ENCODE measurements around the gene PRXL2C. TPM values are rescaled to one million over a fixed set of nuclear protein-coding genes. Genes with fewer than 3 reads are reported as not detected.

The PRXL2C gene
- polyA plus RNA-seq, 1 of the 3 experiments (the other 2 are of a cell fraction) = 8.4 TPM

GRCh38 chr9:96605328-96605727, 49.8 kb downstream of the PRXL2C start:
- Histone ChIP-seq H3K9ac (no peak overlapping the region), H3K4me2 (no peak overlapping the region), H3F3A (replicated peaks; ENCODE audit: insufficient read depth) (no peaks in the 10 kb centered on the region), H3K79me2 (ENCODE audit: insufficient read depth) (peaks cover 43% of the 10 kb centered on the region), H3K4me3 (ENCODE audit: low read depth in 2 of 2, low read length in 1 of 2) (no peak overlapping the region), H4K20me1 (ENCODE audit: insufficient read depth) (no peaks in the 10 kb centered on the region), H3K9me3 (no peaks in the 10 kb centered on the region), H3K27ac (ENCODE audit: low read depth in 2 of 2, low read length in 1 of 2) (no peak overlapping the region), H2AFZ (ENCODE audit: low read depth) (no peak overlapping the region), H3K27me3 (ENCODE audit: insufficient read depth) (no peaks in the 10 kb centered on the region), H3K9me2 (no peaks in the 10 kb centered on the region), H3K36me3 (replicated peaks in 1 of 2; ENCODE audit: control insufficient read depth in 1 of 2, insufficient read depth in 2 of 2, low read length in 1 of 2) (no peaks in the 10 kb centered on the region), H3K4me1 (ENCODE audit: control insufficient read depth in 1 of 2, insufficient read depth in 2 of 2, low read depth in 1 of 2, low read length in 1 of 2) (peaks cover 0 to 10% of the 10 kb centered on the region in 2 experiments; a peak in 2 of 4 replicates)
- no peak for DNase-seq
- ChIA-PET POLR2A (no interaction called here), CTCF (no interaction called here)
- WGBS (ENCODE audit: low lambda C conversion rate) = 98% methylated on average over 3 of the region's 3 CpGs
- TF ChIP-seq FOXM1 (IDR thresholded peaks at IDR 0.05; ENCODE audit: low read depth) (no peak), PBX3 (IDR thresholded peaks at IDR 0.05) (no peak), EP300 (IDR thresholded peaks at IDR 0.05; ENCODE audit: borderline replicate concordance in 1 of 2, low read depth in 1 of 2, low read length in 1 of 2) (no peak), TAF1 (IDR thresholded peaks at IDR 0.05; ENCODE audit: borderline replicate concordance, low read depth, low read length) (no peak), RFX5 (IDR thresholded peaks at IDR 0.05; ENCODE audit: low read length) (no peak), POLR2AphosphoS5 (IDR thresholded peaks at IDR 0.05; ENCODE audit: low read depth, low read length) (no peak), EZH2phosphoT487 (IDR thresholded peaks at IDR 0.05; ENCODE audit: borderline replicate concordance, low read depth) (no peak), CTCF (IDR thresholded peaks at IDR 0.05) (no peak), USF2 (IDR thresholded peaks at IDR 0.05; ENCODE audit: borderline replicate concordance, low read depth, low read length) (no peak), MXI1 (IDR thresholded peaks at IDR 0.05; ENCODE audit: low read depth, low read length) (no peak), FOSL2 (IDR thresholded peaks at IDR 0.05; ENCODE audit: borderline replicate concordance, low read depth) (no peak), NFIC (IDR thresholded peaks at IDR 0.05; ENCODE audit: borderline replicate concordance) (no peak), GATA2 (CRISPR knock-in tag; IDR thresholded peaks at IDR 0.05) (no peak), SIN3A (IDR thresholded peaks at IDR 0.05; ENCODE audit: borderline replicate concordance, low read depth, low read length) (no peak), SMC3 (IDR thresholded peaks at IDR 0.05; ENCODE audit: low read depth, low read length) (no peak), MAX (IDR thresholded peaks at IDR 0.05; ENCODE audit: low read depth) (no peak), REST (IDR thresholded peaks at IDR 0.05; ENCODE audit: low read depth, low read length) (no peak), TCF12 (IDR thresholded peaks at IDR 0.05) (no peak)
